GM12878 (cell line): ENCODE results near the gene GPR141. TPM values are rescaled to one million over a fixed set of nuclear protein-coding genes. Genes with fewer than 3 reads are reported as not detected.

Experiments used
- ATAC-seq: fragments of 200-7000 bp; cut with Tn5 transposase; 3 replicates; pipeline ENCODE4 v1.9.1; 2020; ENCODE audit warnings: mild to moderate bottlenecking, moderate library complexity
- BruUV-seq: library from RNA; stranded (reverse); fragments of 400-500 nt; replicated peaks from 2 replicates; lab custom pipeline; 2021; lab: Mats Ljungman, UMichigan
- CTCF ChIA-PET: fragments of 300-600 bp; sonication (Branson Sonifier 250); formaldehyde crosslinking; extraction: SDS; loops from one replicate; lab custom pipeline; 2021; ENCODE audit warnings: inconsistent platforms; lab: Yijun Ruan, JAX
- POLR2A ChIA-PET: fragments of 350-600 bp; formaldehyde crosslinking; extraction: SDS; loops from one replicate; lab custom pipeline; 2021; ENCODE audit warnings: inconsistent platforms; lab: Charles Lee
- RAD21 ChIA-PET: fragments of 300-600 bp; sonication (Branson Sonifier 250); formaldehyde crosslinking; loops from one replicate; lab custom pipeline; 2023; ENCODE audit warnings: antibody characterized with exemption; ENCODE audit not compliant: unreplicated experiment; lab: Charles Lee
- SMC1A ChIA-PET: fragments of 300-600 bp; sonication (Branson Sonifier 250); formaldehyde crosslinking; loops from one replicate; lab custom pipeline; 2023; ENCODE audit not compliant: unreplicated experiment, uncharacterized antibody; lab: Charles Lee
- DNase-seq: peaks from one replicate; pipeline ENCODE4 v3.0.0-alpha.2; 2011; ENCODE audit warnings: low read depth, low spot score
- FAIRE-seq: peaks from 3 replicates; lab custom pipeline; 2011; peaks lifted over from hg19 to GRCh38; lab: Jason Lieb, UNC
- H2AFZ ChIP-seq: 2 replicates; pipeline ENCODE4 v1.6.0; 2011; ENCODE audit warnings: low read depth, low read length, control low read depth; ENCODE audit not compliant: control insufficient read depth
- H3K27ac ChIP-seq: 2 replicates; pipeline ENCODE4 v1.5.1; 2011; ENCODE audit warnings: control low read depth; ENCODE audit not compliant: control insufficient read depth, insufficient read depth
- H3K27me3 ChIP-seq, 2 experiments: replicated peaks in 1 of 2; 2 replicates each; pipeline versions ENCODE4 v1.6.0 to v1.6.1; 2011; ENCODE audit warnings: low read length in 1 of 2; ENCODE audit not compliant: control insufficient read depth in 2 of 2, insufficient read depth in 2 of 2
- H3K36me3 ChIP-seq, 2 experiments: 2 replicates each; pipeline ENCODE4 v1.5.1; 2011; ENCODE audit warnings: low read length in 1 of 2; ENCODE audit not compliant: control insufficient read depth in 2 of 2, insufficient read depth in 2 of 2
- H3K4me1 ChIP-seq: 2 replicates; pipeline ENCODE4 v1.6.1; 2011; ENCODE audit warnings: mild to moderate bottlenecking, low read length, moderate library complexity, mixed read lengths; ENCODE audit not compliant: control insufficient read depth, insufficient read depth
- H3K4me2 ChIP-seq: 2 replicates; pipeline ENCODE4 v1.6.0; 2011; ENCODE audit warnings: control low read depth; ENCODE audit not compliant: control insufficient read depth, insufficient read depth
- H3K4me3 ChIP-seq: fragments of 200-600 bp; sonication (generic); 2 replicates; pipeline ENCODE4 v1.5.1; 2016
- H3K79me2 ChIP-seq: 2 replicates; pipeline ENCODE4 v1.6.0; 2011; ENCODE audit warnings: low read length; ENCODE audit not compliant: control insufficient read depth, insufficient read depth
- H3K9ac ChIP-seq: 2 replicates; pipeline ENCODE4 v1.8.0; 2011; ENCODE audit warnings: low read length, control low read depth, mixed read lengths; ENCODE audit not compliant: control insufficient read depth, insufficient read depth
- H3K9me3 ChIP-seq: replicated peaks from 3 replicates; pipeline ENCODE4 v1.5.1; 2011; ENCODE audit warnings: mild to moderate bottlenecking, low read length; ENCODE audit not compliant: control insufficient read depth, insufficient read depth
- H4K20me1 ChIP-seq: 2 replicates; pipeline ENCODE4 v1.6.0; 2011; ENCODE audit not compliant: control insufficient read depth, insufficient read depth
- EP300 ChIP-seq, 2 experiments: fragments of 150-350 bp in 1 of 2; IDR thresholded peaks; 2 replicates each; pipeline ENCODE4 v1.6.1; 2011 to 2012; ENCODE audit warnings: low read depth in 2 of 2, low read length in 2 of 2, borderline replicate concordance in 1 of 2, improper control_type of control experiment in 1 of 2, inconsistent platforms in 1 of 2; ENCODE audit not compliant: control insufficient read depth in 1 of 2
- HCFC1 ChIP-seq: fragments of 150-350 bp; IDR thresholded peaks from 2 replicates; pipeline ENCODE4 v1.6.1; 2014; ENCODE audit warnings: low read length
- LARP7 ChIP-seq: fragments of 450-650 bp; IDR thresholded peaks from 2 replicates; pipeline ENCODE4 v1.6.1; 2017; ENCODE audit warnings: mild to moderate bottlenecking
- NBN ChIP-seq: fragments of 450-650 bp; IDR thresholded peaks from 2 replicates; pipeline ENCODE4 v1.6.1; 2016
- PML ChIP-seq: IDR thresholded peaks from 2 replicates; pipeline ENCODE4 v1.6.1; 2012; ENCODE audit warnings: low read length, inconsistent platforms
- POLR2A ChIP-seq: IDR thresholded peaks from 2 replicates; pipeline ENCODE4 v1.6.1; 2011; ENCODE audit warnings: low read depth, mild to moderate bottlenecking, low read length
- SP1 ChIP-seq: IDR thresholded peaks from one replicate; pipeline ENCODE4 v1.6.1; 2011; ENCODE audit warnings: low read depth, low read length
- TARDBP ChIP-seq: IDR thresholded peaks from 2 replicates; pipeline ENCODE4 v1.6.1; 2016; ENCODE audit warnings: borderline replicate concordance
- ZNF207 ChIP-seq: fragments of 450-650 bp; IDR thresholded peaks from 2 replicates; pipeline ENCODE4 v1.6.1; 2014; ENCODE audit warnings: antibody characterized with exemption, mild to moderate bottlenecking, borderline replicate concordance
- WGBS: methylation state at CpG from one replicate; pipeline ENCODE4 v1.1.6; 2016; ENCODE audit warnings: low lambda C conversion rate; ENCODE audit not compliant: insufficient replicate concordance, insufficient coverage; ENCODE audit errors: missing lambda C conversion rate; 5-methylcytosine and 5-hydroxymethylcytosine counted together
- in situ Hi-C: fragments of 300-500 bp; cut with MboI; formaldehyde crosslinking; loops from 9 replicates; pipeline ENCODE4 v1.14.3; 2018; ENCODE audit warnings: mixed read lengths
- intact Hi-C: fragments of 100-400 bp; cut with micrococcal nuclease; formaldehyde crosslinking; loops from one replicate; pipeline ENCODE4 v1.14.2; 2022; ENCODE audit not compliant: unreplicated experiment
- polyA plus RNA-seq, 11 experiments: library from polyadenylated mRNA; depleted of rRNA in 4 of 11; unstranded in 6 of 11; stranded (reverse) in 5 of 11; fragments of >200 nt; fragmentation: Nextera tagmentation in 4 of 11; fragmentation: Illumina TruSeq in 1 of 11; extraction: Ambion mirVana in 4 of 11; extraction: Trizol in 1 of 11; gene quantifications; 1 replicate in 1 of 11; 2 replicates in 10 of 11; pipeline versions ENCODE4 v1.2.1 to v1.2.3, GENCODE V29; 2011 to 2016; ENCODE audit warnings: inconsistent platforms in 2 of 11, missing spikeins in 2 of 11, low read depth in 1 of 11
- total RNA-seq, 4 experiments: library from RNA; depleted of rRNA in 3 of 4; stranded (reverse); fragments of >200 nt in 3 of 4; fragmentation: Illumina TruSeq in 1 of 4; extraction: Trizol in 1 of 4; gene quantifications; 2 replicates each; pipeline versions ENCODE4 v1.2.1 to v1.2.3, GENCODE V29; 2013 to 2021
- TF ChIP-seq, protein P1 (sequence below): IDR thresholded peaks from 2 replicates; pipeline ENCODE4 v1.6.1; 2011; ENCODE audit warnings: low read depth, mild to moderate bottlenecking, low read length, moderate library complexity, borderline replicate concordance; ENCODE audit errors: extremely low read depth
- TF ChIP-seq, protein P2 (sequence below): IDR thresholded peaks from 2 replicates; pipeline ENCODE4 v1.6.1; 2012; ENCODE audit warnings: low read length, inconsistent platforms
- TF ChIP-seq, protein P3 (sequence below): IDR thresholded peaks from 2 replicates; pipeline ENCODE4 v1.6.1; 2012; ENCODE audit warnings: mild to moderate bottlenecking, low read depth, low read length

Gene GPR141
- total and polyA plus RNA-seq, 10 of the 15 experiments (the other 5 are each of a cell fraction or from before 2014, with no cell fraction given): 0.56 to 3.9 (median 1.2) TPM

DNA sequence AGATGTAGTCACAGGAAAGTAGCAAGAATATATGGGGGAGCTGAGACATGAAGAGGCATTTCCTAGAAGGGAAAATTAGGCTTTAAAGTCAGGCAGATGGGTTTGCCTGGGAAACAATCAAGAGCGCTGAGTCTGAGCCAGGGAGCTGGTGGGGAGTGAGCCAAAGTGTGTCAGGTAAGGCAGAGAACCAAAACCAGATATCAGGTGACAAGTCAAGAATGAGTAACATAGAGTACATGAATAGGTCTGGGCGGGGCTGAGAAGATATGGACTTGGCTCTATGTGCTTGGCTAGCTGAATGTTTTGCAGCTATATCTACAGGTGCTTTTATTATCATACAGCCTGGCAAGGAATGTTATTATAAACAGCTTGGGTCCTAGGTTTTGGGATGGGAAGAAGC is 49.3 kb downstream of the GPR141 start:
- 90% methylated on average over 2 of the region's 2 CpGs for WGBS
- Histone ChIP-seq H3K79me2 (no peaks in the 10 kb centered on the region), H3K4me2 (no peak overlapping the region), H3K9ac (no peak overlapping the region), H3K4me3 (no peak overlapping the region), H3K27ac (no peak overlapping the region), H3K9me3 (no peaks in the 10 kb centered on the region), H3K4me1 (peaks cover 4% of the 10 kb centered on the region), H3K36me3 (no peaks in the 10 kb centered on the region), H4K20me1 (no peaks in the 10 kb centered on the region), H3K27me3 (no peaks in the 10 kb centered on the region), H2AFZ (no peak overlapping the region)
- SMC1A ChIA-PET: interaction anchor here (0.6 to 2.7 kb wide), 43 partner anchors 8 to 380 kb away, joined by 3 to 45 read pairs (median 4); partner anchors contain the start of gene GPR141
- RAD21 ChIA-PET: interaction anchor here (0.7 to 2.7 kb wide), 26 partner anchors 9 to 448 kb away, joined by 3 to 23 read pairs (median 5); partner anchors contain the start of gene GPR141
- intact Hi-C loops (loop anchor here (1.0 to 10.0 kb wide), 4 partner anchors 100 to 378 kb away; no protein-coding TSS in a partner anchor), in situ Hi-C loops (loop anchor here (5.0 kb wide), 1 partner anchor 99 kb away; no protein-coding TSS in a partner anchor)
- POLR2A ChIA-PET: interaction anchor here (0.9 to 1.3 kb wide), 2 partner anchors 9 to 98 kb away, joined by 4 to 7 read pairs; no protein-coding TSS in a partner anchor
- DNase-seq (no peak), ATAC-seq (no peak), FAIRE-seq (no peak)
- no TSS peak for BruUV-seq
- CTCF ChIA-PET: interaction anchor here (0.6 to 3.8 kb wide), 55 partner anchors 9 to 525 kb away, joined by 3 to 87 read pairs (median 4); partner anchors contain the start of gene GPR141
- TF ChIP-seq EP300 (IDR thresholded peaks at IDR 0.05; ENCODE audit: borderline replicate concordance in 1 of 2, control insufficient read depth in 1 of 2, low read depth in 2 of 2, low read length in 2 of 2): no peak
- TF ChIP-seq, protein P1, sequence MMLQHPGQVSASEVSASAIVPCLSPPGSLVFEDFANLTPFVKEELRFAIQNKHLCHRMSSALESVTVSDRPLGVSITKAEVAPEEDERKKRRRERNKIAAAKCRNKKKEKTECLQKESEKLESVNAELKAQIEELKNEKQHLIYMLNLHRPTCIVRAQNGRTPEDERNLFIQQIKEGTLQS: no peak
- TF ChIP-seq SP1: no peak
- no peak for TF ChIP-seq HCFC1
- TF ChIP-seq LARP7: no peak
- no peak for TF ChIP-seq PML
- TF ChIP-seq, protein P2, sequence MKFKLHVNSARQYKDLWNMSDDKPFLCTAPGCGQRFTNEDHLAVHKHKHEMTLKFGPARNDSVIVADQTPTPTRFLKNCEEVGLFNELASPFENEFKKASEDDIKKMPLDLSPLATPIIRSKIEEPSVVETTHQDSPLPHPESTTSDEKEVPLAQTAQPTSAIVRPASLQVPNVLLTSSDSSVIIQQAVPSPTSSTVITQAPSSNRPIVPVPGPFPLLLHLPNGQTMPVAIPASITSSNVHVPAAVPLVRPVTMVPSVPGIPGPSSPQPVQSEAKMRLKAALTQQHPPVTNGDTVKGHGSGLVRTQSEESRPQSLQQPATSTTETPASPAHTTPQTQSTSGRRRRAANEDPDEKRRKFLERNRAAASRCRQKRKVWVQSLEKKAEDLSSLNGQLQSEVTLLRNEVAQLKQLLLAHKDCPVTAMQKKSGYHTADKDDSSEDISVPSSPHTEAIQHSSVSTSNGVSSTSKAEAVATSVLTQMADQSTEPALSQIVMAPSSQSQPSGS: no peak
- no peak for TF ChIP-seq POLR2A
- TF ChIP-seq NBN: no peak
- TF ChIP-seq ZNF207: no peak
- TF ChIP-seq, protein P3, sequence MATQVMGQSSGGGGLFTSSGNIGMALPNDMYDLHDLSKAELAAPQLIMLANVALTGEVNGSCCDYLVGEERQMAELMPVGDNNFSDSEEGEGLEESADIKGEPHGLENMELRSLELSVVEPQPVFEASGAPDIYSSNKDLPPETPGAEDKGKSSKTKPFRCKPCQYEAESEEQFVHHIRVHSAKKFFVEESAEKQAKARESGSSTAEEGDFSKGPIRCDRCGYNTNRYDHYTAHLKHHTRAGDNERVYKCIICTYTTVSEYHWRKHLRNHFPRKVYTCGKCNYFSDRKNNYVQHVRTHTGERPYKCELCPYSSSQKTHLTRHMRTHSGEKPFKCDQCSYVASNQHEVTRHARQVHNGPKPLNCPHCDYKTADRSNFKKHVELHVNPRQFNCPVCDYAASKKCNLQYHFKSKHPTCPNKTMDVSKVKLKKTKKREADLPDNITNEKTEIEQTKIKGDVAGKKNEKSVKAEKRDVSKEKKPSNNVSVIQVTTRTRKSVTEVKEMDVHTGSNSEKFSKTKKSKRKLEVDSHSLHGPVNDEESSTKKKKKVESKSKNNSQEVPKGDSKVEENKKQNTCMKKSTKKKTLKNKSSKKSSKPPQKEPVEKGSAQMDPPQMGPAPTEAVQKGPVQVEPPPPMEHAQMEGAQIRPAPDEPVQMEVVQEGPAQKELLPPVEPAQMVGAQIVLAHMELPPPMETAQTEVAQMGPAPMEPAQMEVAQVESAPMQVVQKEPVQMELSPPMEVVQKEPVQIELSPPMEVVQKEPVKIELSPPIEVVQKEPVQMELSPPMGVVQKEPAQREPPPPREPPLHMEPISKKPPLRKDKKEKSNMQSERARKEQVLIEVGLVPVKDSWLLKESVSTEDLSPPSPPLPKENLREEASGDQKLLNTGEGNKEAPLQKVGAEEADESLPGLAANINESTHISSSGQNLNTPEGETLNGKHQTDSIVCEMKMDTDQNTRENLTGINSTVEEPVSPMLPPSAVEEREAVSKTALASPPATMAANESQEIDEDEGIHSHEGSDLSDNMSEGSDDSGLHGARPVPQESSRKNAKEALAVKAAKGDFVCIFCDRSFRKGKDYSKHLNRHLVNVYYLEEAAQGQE: no peak
- no peak for TF ChIP-seq TARDBP
